SHP77 treated with DMSO at 0.1 percent for 48 hours (cell line): ENCODE measurements around the gene GNG12.
"Not testable (repeated sequence)": the region's sequence is repeated elsewhere in the genome, so short reads cannot be mapped to it uniquely, and the experiment has no call there.

Experiments used
- DNase-seq: peaks from one replicate; lab custom pipeline; 2025; lab: John Stamatoyannopoulos, UW

GNG12 gene

DNA sequence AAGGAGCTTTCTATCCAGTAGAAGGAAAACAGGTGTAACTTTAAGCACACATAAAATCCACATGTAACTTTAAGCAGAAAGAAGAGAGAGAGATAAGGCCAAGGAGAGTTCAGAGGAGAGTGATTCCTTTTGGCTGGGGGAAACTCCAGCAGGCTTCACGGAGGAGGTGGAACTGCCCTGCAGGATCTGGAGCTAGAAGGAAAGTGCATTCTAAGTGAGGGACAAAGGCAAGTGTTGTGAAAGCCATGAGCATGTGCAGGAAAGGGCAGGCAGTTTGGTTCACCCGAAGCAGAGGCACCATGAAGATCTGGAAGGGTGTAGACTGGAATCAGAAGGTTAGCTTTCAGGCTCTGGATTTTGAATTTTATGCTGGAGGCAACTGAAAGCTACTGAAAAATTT, 101.9 kb downstream of the GNG12 start:
- DNase-seq = no peak

DNA sequence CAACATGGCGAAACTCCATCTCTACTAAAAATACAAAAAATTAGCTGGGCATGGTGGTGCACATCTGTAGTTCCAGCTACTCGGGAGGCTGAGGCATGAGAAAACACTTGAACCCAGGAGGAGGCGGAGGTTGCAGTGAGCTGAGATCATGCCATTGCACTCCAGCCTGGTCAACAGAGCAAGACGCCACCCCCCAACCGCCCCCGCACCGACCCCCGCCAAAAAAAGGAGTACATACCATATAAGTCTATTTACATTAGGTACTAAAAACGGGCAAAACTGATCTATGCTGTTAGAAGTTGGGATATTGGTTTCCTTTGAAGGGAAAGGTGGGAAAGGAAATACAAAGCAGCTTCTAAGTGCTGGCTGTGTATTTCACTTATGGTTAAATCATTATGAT, 103.0 kb downstream of the GNG12 start:
- not testable (repeated sequence) for DNase-seq

DNA sequence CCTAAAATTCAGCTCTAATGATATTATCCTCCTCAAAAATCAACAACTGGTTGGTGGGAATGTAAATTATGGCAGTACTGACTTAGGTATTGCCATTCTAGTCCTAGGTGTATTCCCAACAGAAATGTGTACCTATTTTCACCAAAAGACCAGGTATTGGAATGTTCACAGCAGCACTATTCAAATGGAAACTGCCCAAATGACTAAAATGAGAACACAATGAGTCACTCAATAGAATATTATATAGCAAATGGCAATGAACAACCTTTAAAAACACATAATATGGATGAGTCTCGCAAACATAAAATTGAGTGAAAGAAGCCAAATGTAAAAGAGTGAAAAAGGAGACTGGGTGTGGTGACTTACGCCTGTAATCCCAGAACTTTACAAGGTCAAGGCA, 103.4 kb downstream of the GNG12 start:
- no peak for DNase-seq

DNA sequence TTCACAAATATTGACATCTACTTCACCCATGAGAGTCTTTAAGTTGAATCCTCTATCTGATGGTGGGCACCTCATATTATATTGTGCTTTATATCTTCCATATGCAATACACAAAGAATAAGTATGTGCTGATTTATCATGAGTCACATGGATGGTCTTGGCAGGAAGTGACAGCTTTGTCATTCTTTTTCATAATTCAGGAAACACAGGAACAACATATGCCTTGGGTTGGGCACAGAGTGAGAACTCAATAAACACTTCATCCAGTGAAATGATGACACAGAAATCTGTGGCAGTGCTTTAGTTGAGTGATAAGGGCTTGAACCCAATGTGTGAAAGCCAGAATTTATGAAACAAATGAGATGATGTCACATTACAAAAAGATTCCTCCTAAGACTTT, 107.0 kb downstream of the GNG12 start:
- no peak for DNase-seq

DNA sequence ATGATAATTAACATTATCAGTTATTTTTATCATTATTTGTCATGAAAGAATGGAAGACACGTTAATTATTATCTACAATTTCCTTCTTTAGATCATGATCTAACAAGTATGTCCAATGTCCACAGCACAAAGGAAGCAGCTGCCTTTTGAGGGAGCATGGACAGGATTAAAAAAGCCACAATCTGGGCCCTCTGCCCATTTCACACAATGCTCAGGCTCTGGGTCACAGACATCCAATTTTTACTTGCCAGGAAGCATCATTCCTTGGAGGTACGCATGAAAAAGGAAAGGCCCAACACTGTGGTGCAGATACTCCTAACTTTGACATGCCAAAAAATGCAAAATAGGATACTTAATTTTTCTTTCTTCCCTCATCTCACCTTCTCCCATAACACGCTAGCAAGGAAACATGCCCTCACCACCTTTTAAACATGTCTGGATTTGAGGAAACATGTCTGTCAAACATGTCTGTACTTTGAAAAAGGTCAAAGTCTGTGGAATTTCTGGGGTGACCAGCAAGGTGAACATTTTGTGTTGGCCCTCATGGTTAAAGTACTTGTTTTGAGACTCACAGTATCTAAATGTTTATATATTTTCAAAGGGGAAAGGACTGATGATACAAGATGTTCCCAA, 108.2 kb downstream of the GNG12 start:
- peak; percentile 61 for DNase-seq

DNA sequence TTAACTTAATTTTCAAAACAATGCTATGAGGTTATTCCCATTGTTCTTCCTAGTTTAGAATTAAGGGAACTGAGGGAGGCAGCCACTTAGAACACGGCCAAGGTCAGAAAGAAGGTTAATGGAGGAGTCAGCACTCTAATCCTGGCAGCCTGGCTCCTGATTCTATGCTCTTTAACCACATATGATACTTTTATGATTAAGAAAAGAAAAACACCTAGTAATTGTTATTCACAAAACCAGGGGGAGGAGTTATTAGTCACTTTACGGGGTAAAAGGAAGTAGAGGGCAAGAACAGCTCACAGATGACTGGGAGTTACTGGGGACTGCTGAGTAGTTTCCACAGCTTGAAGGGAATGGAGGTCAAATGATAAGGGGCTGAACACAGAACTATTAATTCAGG, 109.6 kb downstream of the GNG12 start:
- no peak for DNase-seq

DNA sequence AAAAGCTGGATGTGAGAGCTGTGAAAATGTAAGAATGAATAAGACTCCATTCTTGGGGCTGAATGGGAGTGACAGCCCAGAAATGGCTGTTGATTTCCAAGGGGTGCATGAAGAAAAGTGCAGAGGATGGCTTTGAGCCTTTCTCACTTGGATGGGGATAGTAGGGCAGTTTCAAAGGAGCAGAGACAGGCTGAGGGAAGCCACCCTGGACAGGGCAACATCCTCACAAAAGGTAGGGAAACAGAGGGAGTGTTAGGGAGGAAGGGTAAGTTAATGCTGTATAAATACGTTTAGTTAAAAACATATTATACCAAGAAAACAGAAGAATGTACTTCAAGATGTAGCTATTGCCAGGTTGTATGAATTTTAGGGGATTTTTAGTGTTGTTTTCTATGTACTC, 110.1 kb downstream of the GNG12 start:
- no peak for DNase-seq

DNA sequence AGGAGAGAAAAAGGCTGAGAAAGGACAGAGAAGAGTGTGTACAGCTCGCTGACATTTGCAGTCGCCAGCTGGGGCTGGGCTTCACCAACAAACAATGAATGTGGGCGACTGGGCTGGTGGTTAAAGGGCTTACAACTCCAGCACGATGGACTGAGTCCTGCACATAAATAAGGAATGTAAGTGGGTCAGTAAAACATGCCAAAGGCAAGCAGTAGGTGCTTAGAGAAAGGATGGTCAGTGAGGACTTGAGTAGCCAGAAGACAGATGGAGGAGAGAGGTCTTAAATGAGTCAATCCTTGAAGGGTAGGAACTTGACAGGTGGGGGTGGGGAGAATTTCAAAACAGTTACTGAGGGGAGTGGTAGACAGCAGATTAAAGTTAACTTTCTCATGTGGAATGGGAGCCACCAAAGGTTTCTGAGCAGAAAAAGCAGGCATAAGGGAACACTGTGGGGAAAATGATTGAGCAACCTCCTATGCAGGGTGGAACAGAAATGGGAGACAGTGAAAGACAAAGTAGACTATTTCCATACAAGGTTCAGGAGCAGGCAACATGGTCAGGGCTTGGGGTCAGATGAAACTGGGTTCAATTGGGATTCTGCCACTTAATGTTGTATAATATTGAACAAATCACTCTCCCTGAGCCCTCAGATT, 110.8 kb downstream of the GNG12 start:
- no peak for DNase-seq

DNA sequence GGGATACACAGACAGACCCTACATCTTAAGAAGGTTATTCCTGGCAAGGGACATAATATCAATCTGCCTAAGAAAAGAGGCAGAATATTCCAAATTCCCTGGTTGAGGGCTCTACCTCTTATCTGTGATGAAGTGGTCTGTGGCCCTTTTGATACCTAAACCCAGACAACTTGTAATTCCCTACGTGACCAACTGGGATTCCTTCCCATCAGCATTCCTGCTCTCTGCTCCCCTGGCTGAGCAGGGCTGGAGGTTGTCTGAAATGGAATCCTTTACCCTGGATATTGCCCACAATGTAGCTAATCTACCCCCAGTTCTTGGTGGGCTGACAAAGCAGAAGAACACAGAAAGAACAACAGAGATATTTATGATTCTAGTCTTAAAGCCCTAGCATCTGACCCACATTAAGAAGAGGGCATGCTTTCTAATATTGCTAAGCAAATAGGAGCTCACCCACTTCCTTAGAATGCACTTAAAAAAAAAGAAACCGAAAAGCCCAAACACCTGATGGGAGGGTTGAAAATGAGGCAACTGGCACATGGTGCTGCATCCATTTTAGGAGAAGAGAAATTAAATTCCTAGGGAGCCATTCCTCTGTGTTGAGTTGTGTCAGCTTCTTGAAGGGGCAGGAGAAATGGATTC, 111.5 kb downstream of the GNG12 start:
- DNase-seq = no peak

DNA sequence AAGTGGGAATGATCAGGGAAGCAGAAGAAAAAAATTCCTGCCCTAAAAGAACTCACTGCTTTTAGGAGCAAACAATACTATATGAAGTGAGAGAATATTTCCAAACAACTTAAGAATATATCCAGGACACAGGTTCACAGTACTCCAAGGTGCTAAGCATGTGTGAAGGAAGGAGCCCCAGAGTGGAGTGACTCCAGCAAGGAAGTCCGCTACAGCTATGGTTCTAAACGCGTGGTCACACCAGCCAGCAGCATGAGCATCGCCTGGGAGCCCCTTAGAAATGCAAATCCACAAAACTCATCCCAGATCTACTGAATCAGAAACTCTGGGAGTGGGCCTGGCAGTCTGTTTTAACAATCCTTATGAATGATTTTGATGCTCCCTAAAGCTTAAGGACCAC, 112.2 kb downstream of the GNG12 start:
- DNase-seq = no peak

DNA sequence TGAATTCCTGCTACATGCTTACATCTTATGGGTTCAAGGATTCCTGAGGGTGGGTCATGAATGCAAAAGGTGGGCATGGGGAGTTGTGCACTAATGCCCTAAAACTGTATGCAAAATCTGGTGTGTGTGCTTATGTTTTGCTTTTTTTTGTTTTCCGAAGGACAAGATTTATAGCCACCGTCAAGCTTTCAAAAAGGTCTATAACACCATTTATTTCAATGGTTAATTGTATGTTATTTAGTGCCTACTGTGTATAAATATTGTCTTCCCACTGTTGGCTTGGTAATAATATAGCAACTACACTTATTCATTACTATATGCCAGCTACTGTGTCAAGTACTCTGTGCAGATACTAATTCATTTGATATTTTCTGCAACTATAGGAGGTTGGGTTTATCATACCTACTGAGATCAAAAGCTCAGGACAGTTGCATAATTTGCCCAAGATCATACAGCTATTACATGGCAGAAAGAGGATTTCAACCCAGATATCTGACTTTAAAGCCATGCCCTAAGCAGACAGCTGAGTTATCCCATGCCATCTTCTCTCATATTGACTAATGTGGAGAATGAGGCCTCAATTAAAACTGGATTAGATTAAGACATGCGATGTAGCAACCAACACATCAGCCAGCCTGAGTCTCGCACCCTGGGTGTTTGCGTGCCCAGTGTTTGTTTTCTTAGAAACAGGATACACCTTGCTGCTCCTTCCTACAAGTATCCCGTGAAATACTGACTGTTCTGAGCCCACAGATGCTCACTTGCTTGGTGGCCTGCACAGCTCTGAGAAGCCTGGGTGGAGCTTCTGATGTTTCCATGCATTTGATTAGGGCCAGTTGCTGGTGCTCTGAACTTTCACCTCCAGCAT, 113.7 kb downstream of the GNG12 start:
- DNase-seq = no peak

DNA sequence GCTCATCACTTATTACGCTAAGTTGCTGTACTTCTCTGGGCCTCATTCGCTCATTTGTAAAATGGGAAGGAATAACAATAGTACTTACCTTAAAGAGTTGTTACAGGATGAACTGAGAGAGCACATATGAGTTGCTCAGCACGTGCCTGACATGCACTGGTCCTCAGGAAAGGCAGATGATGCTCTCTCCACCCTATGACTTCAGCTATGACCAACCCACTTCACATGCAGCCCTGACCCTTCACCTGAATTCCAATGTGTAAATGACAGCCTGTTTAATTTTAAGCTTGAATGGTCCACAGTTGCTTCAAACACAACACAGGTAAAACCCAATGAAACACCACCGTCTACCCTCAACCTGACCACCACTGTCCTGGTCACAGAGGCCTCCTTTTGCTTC, 115.4 kb downstream of the GNG12 start:
- DNase-seq = no peak

DNA sequence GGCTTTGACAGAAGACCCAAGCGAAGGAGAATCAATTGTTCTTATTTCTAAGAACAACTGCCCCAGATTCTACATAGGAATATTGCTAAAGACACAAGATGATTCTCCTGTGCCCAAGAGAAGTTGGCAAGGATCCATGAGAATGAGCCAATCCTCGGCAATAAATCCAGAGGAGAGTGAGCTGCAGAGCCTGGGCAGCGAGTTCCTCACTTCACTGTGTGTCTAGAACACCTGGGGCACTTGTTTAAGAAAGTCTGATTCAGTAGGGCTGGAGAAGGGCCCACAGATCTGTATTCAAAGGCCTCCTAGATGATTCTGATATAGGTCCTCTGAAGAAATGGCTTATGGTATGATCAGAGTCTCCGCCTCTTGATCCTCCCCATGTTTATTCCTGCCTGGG, 116.5 kb downstream of the GNG12 start:
- no peak for DNase-seq

DNA sequence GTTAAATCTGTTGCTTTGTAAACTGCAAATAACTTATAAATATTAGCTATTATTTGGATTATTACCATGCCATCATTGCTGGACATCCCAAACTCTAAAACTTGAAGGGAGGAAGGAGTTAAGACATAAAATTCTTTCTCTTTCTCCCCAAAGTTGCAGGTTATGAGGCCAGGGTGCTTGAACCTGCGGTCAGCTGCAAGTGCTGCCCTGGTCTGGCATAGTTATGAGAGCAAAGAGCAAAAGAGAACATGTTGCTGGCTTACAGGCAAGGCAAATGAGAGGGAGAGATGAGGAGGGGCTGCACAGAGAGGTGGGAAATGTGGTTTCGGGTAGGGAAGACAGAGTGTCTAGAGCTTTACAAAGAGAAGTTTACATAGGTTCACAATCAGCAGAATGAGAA, 117.4 kb downstream of the GNG12 start:
- no peak for DNase-seq

DNA sequence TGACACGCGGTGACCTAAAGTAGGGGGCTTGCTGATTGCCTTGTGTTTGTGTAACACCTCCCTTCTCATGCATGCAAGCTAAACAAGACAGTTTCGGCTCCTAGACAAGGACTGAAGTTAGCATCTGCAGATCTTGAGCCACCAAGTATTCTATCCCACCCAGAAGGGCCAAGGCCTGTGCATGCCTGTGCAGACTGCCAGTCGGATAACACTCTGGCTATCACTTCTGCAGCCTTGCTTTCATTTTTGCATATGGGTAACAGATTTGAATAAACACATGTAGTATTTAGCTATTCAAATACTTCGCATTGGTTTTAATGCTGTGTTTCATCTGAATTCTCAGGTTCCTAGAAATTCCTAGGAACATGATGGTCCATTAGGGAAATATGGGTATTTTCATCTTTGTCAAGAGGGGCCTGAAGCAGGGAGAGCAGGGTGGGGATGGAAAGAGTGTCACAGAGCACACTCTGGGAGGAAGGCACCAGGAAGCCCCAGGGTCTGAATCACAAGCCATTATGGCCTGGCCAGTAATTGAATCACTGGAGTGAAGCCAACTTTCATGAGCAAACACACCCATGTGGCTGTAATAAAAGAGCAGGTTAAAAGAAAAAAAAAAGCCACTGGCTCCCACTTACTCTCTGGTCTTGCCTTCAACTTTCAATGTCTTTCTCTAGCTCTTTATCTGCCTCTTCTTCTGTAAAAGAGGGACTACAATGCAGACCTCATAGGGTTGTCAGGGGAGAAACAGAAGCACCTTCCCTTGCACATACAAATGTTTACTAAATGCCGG, 120.0 kb downstream of the GNG12 start:
- DNase-seq = peak; percentile 75

DNA sequence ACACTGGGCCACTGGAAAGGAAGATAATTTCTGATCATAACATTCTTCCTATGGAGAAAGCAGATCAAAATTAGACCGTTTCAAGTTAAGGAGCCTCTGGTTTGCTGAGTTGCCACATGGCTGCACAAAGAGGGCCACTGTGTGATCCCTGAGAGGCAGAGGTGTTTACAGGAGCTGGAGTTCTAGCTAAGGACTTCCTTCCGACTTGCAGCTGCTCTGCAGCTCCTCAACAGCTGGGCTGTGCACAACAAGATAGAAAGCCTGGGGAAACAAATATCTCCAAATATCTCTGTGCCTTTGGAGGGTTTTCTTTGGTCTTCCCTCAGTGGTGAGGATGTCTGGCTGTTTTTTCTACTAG, 121.4 kb downstream of the GNG12 start:
- DNase-seq = no peak

DNA sequence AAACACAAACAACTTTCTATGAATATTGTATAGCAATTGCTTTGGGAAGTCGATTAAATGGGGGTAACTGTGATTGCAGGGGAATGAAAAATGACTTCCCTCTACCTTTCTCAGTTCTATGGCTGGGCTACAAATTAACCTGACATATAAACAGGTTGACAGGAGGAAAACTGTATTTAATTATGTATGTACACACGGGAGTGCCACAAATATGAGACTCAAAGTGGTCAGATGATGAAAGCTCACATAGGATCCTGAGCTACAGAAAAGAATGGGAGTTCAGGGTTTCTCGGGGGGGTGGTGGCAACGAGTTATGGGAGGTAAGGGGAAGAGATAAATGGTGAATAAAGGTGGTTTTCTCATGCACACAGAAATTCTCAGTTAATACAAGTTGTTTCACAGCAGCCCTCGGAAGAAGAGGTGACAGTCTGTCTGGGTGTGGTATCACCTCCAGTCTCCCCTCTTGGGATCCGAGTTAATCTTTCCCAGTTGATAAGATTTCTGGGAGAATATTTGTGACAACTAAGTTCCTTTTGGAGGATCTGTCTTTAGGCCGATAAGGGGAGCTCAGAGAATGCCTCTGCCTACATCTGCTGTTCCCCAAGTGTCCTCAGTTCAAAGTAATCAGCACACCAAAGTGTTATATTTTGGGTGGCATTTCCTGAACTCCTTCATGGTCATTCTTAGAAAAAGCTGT, 122.0 kb downstream of the GNG12 start:
- no peak for DNase-seq

DNA sequence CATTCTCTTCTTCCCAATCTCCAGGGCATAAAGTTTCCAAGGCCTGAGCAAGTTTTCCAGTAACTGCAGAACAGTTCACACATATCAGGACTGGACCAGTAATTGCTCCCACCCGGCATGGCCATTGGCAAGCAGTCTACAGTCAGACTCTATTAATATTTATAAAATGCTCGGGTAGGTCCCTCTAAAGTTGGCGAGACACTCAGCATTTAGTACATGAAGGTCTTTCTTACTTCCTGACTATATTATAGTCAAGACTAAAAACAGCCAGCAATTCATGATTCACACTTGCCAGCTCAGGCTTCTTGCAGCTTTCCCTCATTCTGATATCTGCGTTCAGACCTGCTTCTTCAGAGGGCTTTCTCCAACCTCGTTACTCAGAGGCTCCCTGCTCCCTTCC, 122.8 kb downstream of the GNG12 start:
- no peak for DNase-seq

DNA sequence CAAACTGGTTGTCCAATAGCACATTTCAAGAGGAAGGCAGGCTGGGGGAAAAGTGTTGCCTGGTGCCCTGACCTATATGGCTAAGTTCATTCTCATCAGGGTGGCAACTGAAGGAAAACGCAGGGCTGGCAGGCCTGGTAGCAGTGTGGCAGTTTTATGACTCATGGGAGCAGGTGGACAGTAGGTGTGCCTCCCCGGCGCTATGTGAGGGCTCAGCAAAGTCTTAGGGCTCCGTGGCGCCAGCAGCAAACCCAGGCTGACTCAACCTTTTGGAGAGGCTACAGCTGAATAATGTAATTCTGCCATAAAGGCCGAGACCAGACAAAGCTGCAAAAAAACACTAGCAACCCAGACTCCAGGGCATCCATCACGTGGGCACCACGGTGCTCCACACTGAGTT, 124.7 kb downstream of the GNG12 start:
- peak; percentile 63 for DNase-seq

DNA sequence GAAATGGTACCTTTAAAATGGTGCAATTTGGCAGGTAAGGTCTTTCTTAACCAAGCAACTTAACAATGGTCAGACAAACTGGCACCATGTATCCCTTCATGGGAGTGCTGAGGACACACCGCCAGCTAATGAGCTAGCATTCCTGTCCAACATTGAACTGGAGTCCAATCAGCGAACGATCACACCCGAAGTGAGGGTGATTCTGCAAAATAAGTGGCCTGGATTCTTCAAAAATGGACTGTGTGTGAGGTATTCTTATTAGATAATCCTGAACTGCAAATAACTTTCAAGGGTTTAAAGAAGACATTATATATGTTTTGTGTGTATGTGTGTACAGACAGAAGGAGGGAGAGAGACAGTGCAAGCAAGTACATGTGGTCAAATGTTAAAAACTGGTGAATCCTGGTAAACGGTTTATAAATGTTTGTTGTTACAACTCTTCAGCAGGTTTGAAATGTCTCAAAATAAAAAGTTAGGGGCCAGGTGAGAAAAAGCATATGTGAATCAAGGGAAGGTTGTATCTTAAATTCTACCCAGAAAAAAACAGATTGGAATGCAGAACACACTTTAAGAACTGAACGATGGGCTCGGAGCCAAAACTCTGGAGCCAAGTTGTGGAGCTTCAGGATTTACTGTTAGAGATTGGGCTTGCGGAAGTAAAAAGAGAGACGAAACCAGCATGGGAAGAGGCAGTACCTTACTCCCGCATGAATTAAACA, 127.4 kb downstream of the GNG12 start:
- no peak for DNase-seq

DNA sequence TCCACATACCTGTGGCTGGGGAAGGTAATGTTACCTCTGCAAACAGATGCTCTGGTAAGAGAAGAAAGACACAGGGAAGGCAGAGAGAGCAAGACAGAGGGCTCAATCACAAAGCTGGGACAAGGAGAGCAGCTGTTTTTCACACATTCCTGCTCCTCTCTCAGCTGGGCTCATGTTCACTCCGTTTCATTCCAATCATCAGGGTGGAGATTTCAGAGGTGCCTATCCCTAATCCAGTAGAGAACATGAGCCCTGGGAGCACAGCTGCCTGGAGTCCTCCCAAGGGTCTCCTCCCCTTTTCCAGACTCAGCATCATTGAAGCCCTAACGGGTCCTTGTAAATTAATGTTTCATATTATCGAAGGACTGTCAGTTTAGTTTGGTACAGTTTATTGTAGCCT, 128.9 kb downstream of the GNG12 start:
- DNase-seq = no peak
